ENCODE data around the gene UBR3. TPM values are rescaled to one million over a fixed set of nuclear protein-coding genes. Genes with fewer than 3 reads are reported as not detected.

The UBR3 gene
- total and polyA plus RNA-seq, 8 donors, result 4.8 to 151 (median 37.3) TPM

DNA sequence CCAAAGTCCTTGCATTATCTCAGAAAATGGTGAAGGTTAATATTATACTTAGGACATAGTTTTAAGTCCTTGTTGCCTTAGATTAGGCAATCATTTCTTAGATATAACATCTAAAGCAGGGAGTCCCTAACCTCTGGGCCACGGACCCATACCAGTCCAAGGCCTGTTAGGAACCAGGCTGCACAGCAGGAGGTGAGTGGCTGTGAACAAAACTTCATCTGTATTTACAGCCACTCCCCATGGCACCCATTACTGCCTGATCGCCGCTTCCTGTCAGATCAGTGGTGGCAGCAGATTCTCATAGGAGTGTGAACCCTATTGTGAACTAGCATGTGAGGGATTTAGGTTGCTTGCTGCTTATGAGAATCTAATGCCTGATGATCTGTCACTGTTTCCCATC lies 264.2 kb downstream of the UBR3 start:
- DNase-seq, result no peak
- WGBS, 5 donors, result 74 to 83% (median 80%) methylated on average over 3 of the region's 3 CpGs
- H3K27me3 ChIP-seq, result no peaks in the 10 kb centered on the region
- H3K36me3 ChIP-seq, result no peaks in the 10 kb centered on the region
- intact Hi-C loops (cut with DNase I; ENCODE audit: low total_unique reads), result no loop called here
- peaks cover 0 to 9% (median 0%) of the 10 kb centered on the region in 4 donors for H3K4me1 ChIP-seq
- peaks cover 0 to 6% (median 0%) of the 10 kb centered on the region in 4 donors for H3K9me3 ChIP-seq
- TF ChIP-seq, protein P1, sequence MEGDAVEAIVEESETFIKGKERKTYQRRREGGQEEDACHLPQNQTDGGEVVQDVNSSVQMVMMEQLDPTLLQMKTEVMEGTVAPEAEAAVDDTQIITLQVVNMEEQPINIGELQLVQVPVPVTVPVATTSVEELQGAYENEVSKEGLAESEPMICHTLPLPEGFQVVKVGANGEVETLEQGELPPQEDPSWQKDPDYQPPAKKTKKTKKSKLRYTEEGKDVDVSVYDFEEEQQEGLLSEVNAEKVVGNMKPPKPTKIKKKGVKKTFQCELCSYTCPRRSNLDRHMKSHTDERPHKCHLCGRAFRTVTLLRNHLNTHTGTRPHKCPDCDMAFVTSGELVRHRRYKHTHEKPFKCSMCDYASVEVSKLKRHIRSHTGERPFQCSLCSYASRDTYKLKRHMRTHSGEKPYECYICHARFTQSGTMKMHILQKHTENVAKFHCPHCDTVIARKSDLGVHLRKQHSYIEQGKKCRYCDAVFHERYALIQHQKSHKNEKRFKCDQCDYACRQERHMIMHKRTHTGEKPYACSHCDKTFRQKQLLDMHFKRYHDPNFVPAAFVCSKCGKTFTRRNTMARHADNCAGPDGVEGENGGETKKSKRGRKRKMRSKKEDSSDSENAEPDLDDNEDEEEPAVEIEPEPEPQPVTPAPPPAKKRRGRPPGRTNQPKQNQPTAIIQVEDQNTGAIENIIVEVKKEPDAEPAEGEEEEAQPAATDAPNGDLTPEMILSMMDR (IDR thresholded peaks at IDR 0.05), result no peak
- TF ChIP-seq POLR2AphosphoS5 (IDR thresholded peaks at IDR 0.05) (no peak), EP300 (IDR thresholded peaks at IDR 0.05) (no peak), POLR2A (IDR thresholded peaks at IDR 0.05) (no peak)
- no peak overlapping the region for H3K4me3 ChIP-seq
- H3K27ac ChIP-seq, result no peak overlapping the region

DNA sequence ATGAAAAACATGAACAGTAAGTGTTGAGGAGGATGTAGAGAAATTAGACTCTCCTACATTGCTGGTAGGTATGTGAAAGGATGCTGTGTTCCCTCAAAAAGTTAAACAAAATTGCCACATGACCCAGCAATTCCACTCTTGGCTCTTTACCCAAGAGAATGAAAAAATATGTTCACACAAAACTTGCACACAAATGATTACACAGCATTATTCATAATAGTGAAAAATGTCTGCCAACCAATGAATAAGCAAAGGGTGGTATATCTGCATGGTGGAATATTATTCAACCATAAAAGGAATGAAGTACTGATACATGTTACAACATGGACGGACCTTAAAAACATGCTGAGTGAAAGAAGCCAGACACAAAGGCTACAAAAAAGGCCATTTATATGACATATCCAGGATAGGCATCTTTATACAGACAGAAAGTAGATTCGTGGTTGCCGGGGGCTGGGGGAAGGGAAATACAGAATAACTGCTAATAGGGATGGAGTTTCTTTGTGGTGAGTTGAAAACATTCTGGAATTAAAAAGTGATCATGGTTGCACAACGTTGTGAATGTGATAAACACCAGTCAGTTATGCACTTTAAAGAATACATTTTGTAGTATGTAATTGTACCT lies 265.3 kb downstream of the UBR3 start:
- Histone ChIP-seq H3K27me3 (no peaks in the 10 kb centered on the region), H3K9me3 (peaks cover 0 to 6% (median 0%) of the 10 kb centered on the region in 4 donors), H3K4me3 (no peak overlapping the region), H3K4me1 (peaks cover 0 to 9% (median 0%) of the 10 kb centered on the region in 4 donors), H3K36me3 (no peaks in the 10 kb centered on the region), H3K27ac (no peak overlapping the region)
- intact Hi-C loops (cut with DNase I; ENCODE audit: low total_unique reads), result no loop called here
- TF ChIP-seq POLR2AphosphoS5 (IDR thresholded peaks at IDR 0.05) (no peak), EP300 (IDR thresholded peaks at IDR 0.05) (no peak), POLR2A (IDR thresholded peaks at IDR 0.05) (no peak)
- TF ChIP-seq, protein P1 (IDR thresholded peaks at IDR 0.05), result no peak
- 84 to 91% (median 88%) methylated on average over 4 of the region's 4 CpGs for WGBS, 5 donors
- no peak for DNase-seq

DNA sequence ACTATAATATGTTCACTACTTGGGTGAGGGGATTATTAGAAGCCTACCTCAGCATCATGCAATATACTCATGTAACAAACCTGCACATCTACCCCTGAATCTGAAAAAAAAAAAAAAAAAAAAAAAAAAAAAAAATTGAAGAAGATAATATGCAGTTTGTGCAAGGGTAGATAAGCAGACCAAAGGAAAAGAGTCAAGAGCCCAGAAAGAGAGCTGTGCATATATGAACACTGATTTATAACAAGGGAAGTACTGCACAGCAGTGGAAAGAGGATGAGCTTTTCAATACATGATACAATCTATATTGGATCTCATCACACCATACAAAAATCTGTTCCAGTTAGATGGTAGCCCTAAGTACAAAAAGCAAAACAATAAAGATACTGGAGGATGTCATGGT lies 268.1 kb downstream of the UBR3 start:
- Histone ChIP-seq H3K4me3 (no peak overlapping the region), H3K27ac (no peak overlapping the region), H3K9me3 (peaks cover 0 to 6% (median 0%) of the 10 kb centered on the region in 4 donors), H3K27me3 (no peaks in the 10 kb centered on the region), H3K4me1 (no peaks in the 10 kb centered on the region), H3K36me3 (no peaks in the 10 kb centered on the region)
- intact Hi-C loops (cut with DNase I; ENCODE audit: low total_unique reads), result no loop called here
- TF ChIP-seq POLR2A (IDR thresholded peaks at IDR 0.05) (no peak), EP300 (IDR thresholded peaks at IDR 0.05) (no peak), POLR2AphosphoS5 (IDR thresholded peaks at IDR 0.05) (no peak)
- TF ChIP-seq, protein P1 (IDR thresholded peaks at IDR 0.05), result no peak
- no peak for DNase-seq

DNA sequence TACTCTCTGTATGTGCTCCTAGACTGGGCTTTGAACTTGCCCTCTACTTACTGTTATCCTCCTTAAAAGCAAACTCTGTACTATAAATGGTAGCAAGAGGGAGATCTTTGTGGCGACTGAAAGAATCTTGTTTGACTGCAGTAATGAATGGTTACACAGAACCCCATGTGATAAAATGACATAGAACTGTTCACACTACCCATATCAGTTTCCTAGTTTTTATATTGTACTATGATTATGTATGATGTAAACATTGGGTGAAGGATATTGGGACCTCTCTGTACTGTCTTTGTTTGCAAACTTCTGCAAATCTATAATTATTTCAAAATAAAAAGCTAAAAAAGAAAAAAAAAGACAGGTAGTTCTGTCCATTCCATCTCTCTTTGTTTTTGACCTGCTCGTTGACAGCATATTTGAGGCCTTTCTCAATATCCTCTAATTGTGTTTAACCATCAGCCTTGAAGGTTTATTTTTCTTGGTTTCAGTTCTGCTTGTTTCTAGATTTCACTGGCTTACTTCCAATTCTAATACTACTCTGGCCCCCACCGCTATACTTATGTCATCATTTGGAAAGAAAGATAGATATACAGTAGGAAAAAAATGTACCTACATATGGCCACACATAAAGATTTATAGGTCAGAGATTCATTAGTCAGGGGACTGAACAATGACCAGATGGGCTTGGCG lies 271.5 kb downstream of the UBR3 start:
- Histone ChIP-seq H3K4me3 (no peak overlapping the region), H3K36me3 (no peaks in the 10 kb centered on the region), H3K4me1 (no peaks in the 10 kb centered on the region), H3K27me3 (no peaks in the 10 kb centered on the region), H3K9me3 (no peaks in the 10 kb centered on the region), H3K27ac (no peak overlapping the region)
- TF ChIP-seq EP300 (IDR thresholded peaks at IDR 0.05) (no peak), POLR2A (IDR thresholded peaks at IDR 0.05) (no peak), POLR2AphosphoS5 (IDR thresholded peaks at IDR 0.05) (no peak)
- TF ChIP-seq, protein P1 (IDR thresholded peaks at IDR 0.05), result no peak
- DNase-seq, result no peak
- 51 to 63% (median 60%) methylated on average over 4 of the region's 4 CpGs for WGBS, 5 donors
- intact Hi-C loops (cut with DNase I; ENCODE audit: low total_unique reads), result no loop called here
